Stimulated activated CD8-positive, alpha-beta memory T cell treated with anti-CD3 and anti-CD28 coated beads, Interleukin-12 subunit alpha, Interleukin-12 subunit beta, amount 100 ng/mL, for 4 hours (primary cell): ENCODE results near the gene KIAA1755.
A peak's percentile ranks its signal among the peaks of the same experiment; 100 is the strongest.

Source experiments
- DNase-seq: peaks from one replicate; pipeline ENCODE4 v3.0.0-alpha.2; 2020; ENCODE audit warnings: low read depth

Gene KIAA1755

GRCh38 chr20:38260378-38261053 is at the start of gene KIAA1755:
Gene KIAA1755, minus strand, starts transcription at chr20:38260735. Its CDS starts 235 bp downstream, at chr20:38260500.
- DNase-seq, result no peak

GRCh38 chr20:38308447-38308846 is 47.9 kb upstream of the KIAA1755 start:
- no peak for DNase-seq

GRCh38 chr20:38308047-38308438 is 47.5 kb upstream of the KIAA1755 start:
- no peak for DNase-seq

GRCh38 chr20:38307371-38308046 is 47.0 kb upstream of the KIAA1755 start:
- no peak for DNase-seq

GRCh38 chr20:38306379-38306778 is 45.8 kb upstream of the KIAA1755 start:
- no peak for DNase-seq

GRCh38 chr20:38305541-38305940 is 45.0 kb upstream of the KIAA1755 start:
- DNase-seq, result no peak

- no peak for DNase-seq
Measured at GRCh38 chr20:38304845-38305447, 44.4 kb upstream of the KIAA1755 start.

GRCh38 chr20:38303908-38304379 is 43.4 kb upstream of the KIAA1755 start, which contains the start of gene BPI:
Gene BPI, plus strand, starts transcription at chr20:38304156. Its CDS starts 68 bp downstream, at chr20:38304224.
- DNase-seq, result peak; percentile 2

GRCh38 chr20:38302786-38303185 is 42.3 kb upstream of the KIAA1755 start:
- DNase-seq, result no peak

- DNase-seq, result no peak
Measured at GRCh38 chr20:38301309-38301708, 40.8 kb upstream of the KIAA1755 start.

GRCh38 chr20:38300438-38300837 is 39.9 kb upstream of the KIAA1755 start:
- DNase-seq, result no peak

- DNase-seq, result no peak
Measured at GRCh38 chr20:38299963-38300362, 39.4 kb upstream of the KIAA1755 start.

- no peak for DNase-seq
Measured at GRCh38 chr20:38298768-38299288, 38.3 kb upstream of the KIAA1755 start.

GRCh38 chr20:38297916-38298674 is 37.6 kb upstream of the KIAA1755 start:
- DNase-seq, result no peak

GRCh38 chr20:38296433-38296832 is 35.9 kb upstream of the KIAA1755 start:
- no peak for DNase-seq

- no peak for DNase-seq
Measured at GRCh38 chr20:38295811-38296210, 35.3 kb upstream of the KIAA1755 start.

- no peak for DNase-seq
Measured at GRCh38 chr20:38294076-38294591, 33.6 kb upstream of the KIAA1755 start.

GRCh38 chr20:38293491-38294065 is 33.0 kb upstream of the KIAA1755 start:
- DNase-seq, result no peak

GRCh38 chr20:38291966-38292365 is 31.4 kb upstream of the KIAA1755 start:
- no peak for DNase-seq

GRCh38 chr20:38290829-38291814 is 30.6 kb upstream of the KIAA1755 start:
- no peak for DNase-seq
